ENCODE results near the gene PAX7. TPM values are rescaled to one million over a fixed set of nuclear protein-coding genes. Genes with fewer than 3 reads are reported as not detected.

The PAX7 gene
- total RNA-seq, 1 experiment from 2014 or later: 0.15 TPM

- no peak overlapping the region for H3K4me2 ChIP-seq (ENCODE audit: insufficient read depth, insufficient read length, low read length)
Measured at GRCh38 chr1:18645747-18646090, 15.1 kb downstream of the PAX7 start.

More at GRCh38 chr1:18645747-18646090, 15.1 kb downstream of the PAX7 start:
- Histone ChIP-seq H3K14ac (ENCODE audit: insufficient read depth, low read length) (no peak overlapping the region), H3K23ac (ENCODE audit: insufficient read length, low read depth, low read length) (no peak overlapping the region), H3T11ph (ENCODE audit: low read length) (no peak overlapping the region), H3K27me3 (ENCODE audit: insufficient read depth, low read length) (peaks cover 82% of the 10 kb centered on the region), H4K91ac (ENCODE audit: insufficient read length, low read depth, low read length) (no peak overlapping the region), H4K8ac (replicated peaks; ENCODE audit: insufficient read length, low read depth, low read length) (no peak overlapping the region), H3K79me1 (ENCODE audit: insufficient read depth, low read depth, low read length, poor library complexity, severe bottlenecking) (no peaks in the 10 kb centered on the region), H3K4me1 (ENCODE audit: insufficient read depth, low read length) (peaks cover 9% of the 10 kb centered on the region; the same call in 1 of the 2 replicates), H3K79me2 (ENCODE audit: insufficient read depth, low read length) (no peaks in the 10 kb centered on the region), H3K18ac (ENCODE audit: insufficient read length, low read depth, low read length) (no peak overlapping the region), H4K5ac (ENCODE audit: insufficient read length, low read depth, low read length) (no peak overlapping the region), H3K23me2 (ENCODE audit: insufficient read length, low read depth, low read length, poor library complexity, severe bottlenecking) (peaks cover 9% of the 10 kb centered on the region), H2BK120ac (ENCODE audit: low read depth, low read length, poor library complexity, severe bottlenecking) (no peak overlapping the region), H3K27ac (ENCODE audit: insufficient read length, low read depth, low read length) (no peak overlapping the region), H2BK20ac (ENCODE audit: low read depth, low read length, poor library complexity, severe bottlenecking) (no peak overlapping the region), H2BK15ac (ENCODE audit: low read depth, low read length) (no peak overlapping the region), H3K9me3 (ENCODE audit: control insufficient read depth, low read depth, low read length) (no peaks in the 10 kb centered on the region), H2AFZ (ENCODE audit: low read length) (no peak overlapping the region), H3K4ac (ENCODE audit: low read depth, low read length) (no peak overlapping the region), H3K9ac (ENCODE audit: extremely low read depth, insufficient read length, low read length) (no peak overlapping the region), H2AK5ac (ENCODE audit: insufficient read length, low read length) (no peak overlapping the region), H3K56ac (ENCODE audit: insufficient read length, low read depth, low read length) (no peak overlapping the region), H2BK12ac (ENCODE audit: insufficient read length, low read depth, low read length) (no peak overlapping the region), H2BK5ac (ENCODE audit: insufficient read length, low read length) (no peak overlapping the region), H4K20me1 (ENCODE audit: control insufficient read depth, insufficient read depth, insufficient read length) (peaks cover 3% of the 10 kb centered on the region)
- peak; percentile 79 for DNase-seq
- Mint-ChIP-seq H3K9me3 (peaks cover 0 to 12% of the 10 kb centered on the region in 2 experiments; a peak in 4 of 5 replicates), H3K27ac (no peak overlapping the region; a peak in 1 of 7 replicates), H3K36me3 (ENCODE audit: insufficient read depth in 1 of 3, low read depth in 3 of 3) (no peaks in the 10 kb centered on the region; a peak in 1 of 7 replicates), H3K27me3 (ENCODE audit: low read depth) (peaks cover 99% of the 10 kb centered on the region), H3K4me3 (peak overlapping the region in 1 of 2 experiments; percentile 71; a peak in 2 of 5 replicates), H3K4me1 (peaks cover 54 to 77% of the 10 kb centered on the region in 2 experiments)
- no CpG with 5 or more reads among the region's 10 CpGs for WGBS (ENCODE audit: extremely low coverage, insufficient read length, low lambda C conversion rate)
- TF ChIP-seq, protein P1, sequence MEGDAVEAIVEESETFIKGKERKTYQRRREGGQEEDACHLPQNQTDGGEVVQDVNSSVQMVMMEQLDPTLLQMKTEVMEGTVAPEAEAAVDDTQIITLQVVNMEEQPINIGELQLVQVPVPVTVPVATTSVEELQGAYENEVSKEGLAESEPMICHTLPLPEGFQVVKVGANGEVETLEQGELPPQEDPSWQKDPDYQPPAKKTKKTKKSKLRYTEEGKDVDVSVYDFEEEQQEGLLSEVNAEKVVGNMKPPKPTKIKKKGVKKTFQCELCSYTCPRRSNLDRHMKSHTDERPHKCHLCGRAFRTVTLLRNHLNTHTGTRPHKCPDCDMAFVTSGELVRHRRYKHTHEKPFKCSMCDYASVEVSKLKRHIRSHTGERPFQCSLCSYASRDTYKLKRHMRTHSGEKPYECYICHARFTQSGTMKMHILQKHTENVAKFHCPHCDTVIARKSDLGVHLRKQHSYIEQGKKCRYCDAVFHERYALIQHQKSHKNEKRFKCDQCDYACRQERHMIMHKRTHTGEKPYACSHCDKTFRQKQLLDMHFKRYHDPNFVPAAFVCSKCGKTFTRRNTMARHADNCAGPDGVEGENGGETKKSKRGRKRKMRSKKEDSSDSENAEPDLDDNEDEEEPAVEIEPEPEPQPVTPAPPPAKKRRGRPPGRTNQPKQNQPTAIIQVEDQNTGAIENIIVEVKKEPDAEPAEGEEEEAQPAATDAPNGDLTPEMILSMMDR (conservative IDR thresholded peaks at IDR 0.05): no peak

Measured in H9 (cell line).